ENCODE measurements around the gene SHCBP1. TPM values are rescaled to one million over a fixed set of nuclear protein-coding genes. Genes with fewer than 3 reads are reported as not detected.
A peak's percentile ranks its signal among the peaks of the same experiment; 100 is the strongest.

Gene SHCBP1
- total RNA-seq, 6 donors from 2014 or later = 0.89 to 12.1 (median 1.6) TPM

GRCh38 chr16:46613352-46613751 is 7.8 kb downstream of the SHCBP1 start:
- WGBS, 2 donors = 68 to 86% methylated on average over 2 of the region's 2 CpGs
- ATAC-seq (ENCODE audit: low FRiP score in 2 of 2) (no peak), DNase-seq (no peak)
- Histone ChIP-seq H3K36me3 (no peaks in the 10 kb centered on the region), H3K4me1 (no peaks in the 10 kb centered on the region), H3K27ac (no peak overlapping the region), H3K9me3 (no peaks in the 10 kb centered on the region), H3K4me3 (no peak overlapping the region), H3K27me3 (no peaks in the 10 kb centered on the region)
- TF ChIP-seq EP300 (IDR thresholded peaks at IDR 0.05) = no peak
- TF ChIP-seq, protein P1, sequence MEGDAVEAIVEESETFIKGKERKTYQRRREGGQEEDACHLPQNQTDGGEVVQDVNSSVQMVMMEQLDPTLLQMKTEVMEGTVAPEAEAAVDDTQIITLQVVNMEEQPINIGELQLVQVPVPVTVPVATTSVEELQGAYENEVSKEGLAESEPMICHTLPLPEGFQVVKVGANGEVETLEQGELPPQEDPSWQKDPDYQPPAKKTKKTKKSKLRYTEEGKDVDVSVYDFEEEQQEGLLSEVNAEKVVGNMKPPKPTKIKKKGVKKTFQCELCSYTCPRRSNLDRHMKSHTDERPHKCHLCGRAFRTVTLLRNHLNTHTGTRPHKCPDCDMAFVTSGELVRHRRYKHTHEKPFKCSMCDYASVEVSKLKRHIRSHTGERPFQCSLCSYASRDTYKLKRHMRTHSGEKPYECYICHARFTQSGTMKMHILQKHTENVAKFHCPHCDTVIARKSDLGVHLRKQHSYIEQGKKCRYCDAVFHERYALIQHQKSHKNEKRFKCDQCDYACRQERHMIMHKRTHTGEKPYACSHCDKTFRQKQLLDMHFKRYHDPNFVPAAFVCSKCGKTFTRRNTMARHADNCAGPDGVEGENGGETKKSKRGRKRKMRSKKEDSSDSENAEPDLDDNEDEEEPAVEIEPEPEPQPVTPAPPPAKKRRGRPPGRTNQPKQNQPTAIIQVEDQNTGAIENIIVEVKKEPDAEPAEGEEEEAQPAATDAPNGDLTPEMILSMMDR (IDR thresholded peaks at IDR 0.05) = no peak
- TF ChIP-seq POLR2A (IDR thresholded peaks at IDR 0.05) = no peak
- no peak for TF ChIP-seq POLR2AphosphoS5 (IDR thresholded peaks at IDR 0.05)

GRCh38 chr16:46612121-46612520 is 9.1 kb downstream of the SHCBP1 start:
- H3K4me1 ChIP-seq = no peaks in the 10 kb centered on the region
- ATAC-seq (ENCODE audit: low FRiP score in 2 of 2) (no peak), DNase-seq (no peak)
- TF ChIP-seq EP300 (IDR thresholded peaks at IDR 0.05) = no peak
- no peak overlapping the region for H3K27ac ChIP-seq
- 59 to 64% methylated on average over 3 of the region's 3 CpGs for whole genome bisulfite sequencing, 2 donors
- no peaks in the 10 kb centered on the region for H3K9me3 ChIP-seq
- no peak overlapping the region for H3K4me3 ChIP-seq
- no peaks in the 10 kb centered on the region for H3K36me3 ChIP-seq
- no peaks in the 10 kb centered on the region for H3K27me3 ChIP-seq

DNA sequence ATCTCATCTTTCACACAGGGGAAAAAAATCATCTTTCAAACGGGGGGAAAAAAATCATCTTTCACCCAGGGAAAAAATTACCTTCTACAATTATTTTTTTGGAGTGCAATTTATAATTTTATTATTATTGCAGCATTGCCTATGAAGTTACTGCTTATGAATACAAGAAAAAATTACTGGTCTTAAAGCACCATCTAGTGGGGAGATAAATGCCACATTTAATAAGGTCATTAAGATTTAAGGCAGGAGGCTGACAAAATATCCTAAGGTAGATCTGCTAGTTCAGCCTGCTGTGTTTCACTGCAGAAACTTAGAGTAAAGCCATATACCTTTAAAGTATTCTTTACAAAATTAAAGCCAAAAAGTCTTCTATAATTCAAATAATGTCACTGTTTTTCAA is 13.7 kb downstream of the SHCBP1 start:
- WGBS, 2 donors = 59 to 77% methylated on average over 1 of the region's 1 CpG
- DNase-seq (no peak), ATAC-seq (ENCODE audit: low FRiP score in 2 of 2) (peak in 1 of 2 donors; percentile 55)
- no peaks in the 10 kb centered on the region for H3K4me1 ChIP-seq
- no peaks in the 10 kb centered on the region for H3K36me3 ChIP-seq
- no peaks in the 10 kb centered on the region for H3K9me3 ChIP-seq
- no peak overlapping the region for H3K27ac ChIP-seq
- no peaks in the 10 kb centered on the region for H3K27me3 ChIP-seq
- TF ChIP-seq EP300 (IDR thresholded peaks at IDR 0.05) = no peak
- no peak for TF ChIP-seq POLR2A (IDR thresholded peaks at IDR 0.05)
- TF ChIP-seq, protein P1 (IDR thresholded peaks at IDR 0.05) = peak in 5 of 6 experiments; percentile 10 to 37 (median 21)
- H3K4me3 ChIP-seq = no peak overlapping the region

DNA sequence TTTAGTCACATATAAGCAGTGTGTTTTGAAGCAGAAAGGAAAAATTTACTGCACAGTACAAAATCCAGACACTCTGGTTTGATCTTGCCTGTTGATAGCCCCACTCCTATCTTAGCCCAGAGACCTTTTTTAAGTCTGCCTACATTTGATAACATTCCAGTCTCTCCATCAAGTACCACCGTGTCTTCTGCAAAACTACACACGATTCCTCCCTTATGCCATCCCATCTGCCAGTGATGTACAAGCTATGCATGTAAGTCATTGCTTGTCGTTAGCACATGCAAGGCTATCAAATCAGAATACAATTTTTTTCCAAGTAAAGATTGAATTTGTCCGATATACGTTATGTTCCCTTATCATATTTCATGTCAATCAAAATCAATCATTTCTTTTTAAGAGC is 14.9 kb downstream of the SHCBP1 start:
- no peaks in the 10 kb centered on the region for H3K27me3 ChIP-seq
- no peaks in the 10 kb centered on the region for H3K9me3 ChIP-seq
- H3K27ac ChIP-seq = no peak overlapping the region
- TF ChIP-seq EP300 (IDR thresholded peaks at IDR 0.05) (no peak), POLR2AphosphoS5 (IDR thresholded peaks at IDR 0.05) (no peak), POLR2A (IDR thresholded peaks at IDR 0.05) (no peak)
- TF ChIP-seq, protein P1 (IDR thresholded peaks at IDR 0.05) = no peak
- H3K4me1 ChIP-seq = no peaks in the 10 kb centered on the region
- H3K4me3 ChIP-seq = no peak overlapping the region
- ATAC-seq (ENCODE audit: low FRiP score in 2 of 2) = no peak
- no peaks in the 10 kb centered on the region for H3K36me3 ChIP-seq
- no peak for DNase-seq
- WGBS, 2 donors = 93 to 96% methylated on average over 5 of the region's 5 CpGs

GRCh38 chr16:46591257-46591656 is 29.9 kb downstream of the SHCBP1 start:
- WGBS, 2 donors = 100% methylated on average over 1 of the region's 1 CpG
- no peak for ATAC-seq (ENCODE audit: low FRiP score in 2 of 2)

More at GRCh38 chr16:46591257-46591656, 29.9 kb downstream of the SHCBP1 start:
- TF ChIP-seq EP300 (IDR thresholded peaks at IDR 0.05) = no peak
- TF ChIP-seq POLR2A (IDR thresholded peaks at IDR 0.05) = no peak
- no peak for TF ChIP-seq POLR2AphosphoS5 (IDR thresholded peaks at IDR 0.05)
- TF ChIP-seq, protein P1 (IDR thresholded peaks at IDR 0.05) = no peak
- no peaks in the 10 kb centered on the region for H3K36me3 ChIP-seq
- H3K9me3 ChIP-seq = peaks cover 0 to 9% (median 4%) of the 10 kb centered on the region in 4 donors
- H3K27me3 ChIP-seq = no peaks in the 10 kb centered on the region
- H3K4me3 ChIP-seq = no peak overlapping the region
- H3K4me1 ChIP-seq = no peaks in the 10 kb centered on the region
- no peak for DNase-seq
- no peak overlapping the region for H3K27ac ChIP-seq
